H1 (cell line): ENCODE results near the gene CSHL1.

Source experiments
- CHD1 ChIP-seq: IDR thresholded peaks from 2 replicates; pipeline ENCODE4 v1.6.1; 2012; ENCODE audit warnings: low read depth, low read length, improper control_type of control experiment
- CTCF ChIP-seq, 3 experiments: IDR thresholded peaks; 1 replicate in 2 of 3; 2 replicates in 1 of 3; pipeline versions ENCODE4 v1.5.1 to v1.6.1; 2011; ENCODE audit warnings: low read length in 3 of 3, mild to moderate bottlenecking in 3 of 3, inconsistent platforms in 2 of 3, low read depth in 1 of 3, moderate library complexity in 1 of 3; ENCODE audit not compliant: insufficient read depth in 1 of 3; ENCODE audit errors: control extremely low read depth in 1 of 3
- EZH2 ChIP-seq: fragments of 200-600 bp; sonication (generic); IDR thresholded peaks from 2 replicates; pipeline ENCODE4 v1.7.1; 2012; ENCODE audit warnings: low read depth, mild to moderate bottlenecking, moderate library complexity, low read length, inconsistent platforms; ENCODE audit not compliant: severe bottlenecking
- GTF2F1 ChIP-seq: IDR thresholded peaks from 2 replicates; pipeline ENCODE4 v1.6.1; 2012; ENCODE audit warnings: low read depth, low read length, improper control_type of control experiment, borderline replicate concordance
- HDAC2 ChIP-seq, 2 experiments: fragments of 300-600 bp in 1 of 2; sonication (generic) in 1 of 2; IDR thresholded peaks; 2 replicates each; pipeline ENCODE4 v1.6.1; 2011 to 2012; ENCODE audit warnings: low read depth in 2 of 2, low read length in 2 of 2, mild to moderate bottlenecking in 2 of 2, moderate library complexity in 2 of 2, borderline replicate concordance in 1 of 2, inconsistent platforms in 1 of 2
- POLR2A ChIP-seq, 2 experiments: IDR thresholded peaks; 1 replicate in 1 of 2; 2 replicates in 1 of 2; pipeline ENCODE4 v1.6.1; 2011; ENCODE audit warnings: low read depth in 2 of 2, low read length in 2 of 2, mild to moderate bottlenecking in 2 of 2; ENCODE audit errors: control extremely low read depth in 1 of 2
- RAD21 ChIP-seq, 2 experiments: IDR thresholded peaks in 1 of 2; conservative IDR thresholded peaks in 1 of 2; 2 replicates each; pipeline ENCODE4 v1.6.1; 2011; ENCODE audit warnings: low read depth in 2 of 2, low read length in 2 of 2, improper control_type of control experiment in 1 of 2, inconsistent platforms in 1 of 2, mild to moderate bottlenecking in 1 of 2, moderate library complexity in 1 of 2
- RFX5 ChIP-seq: IDR thresholded peaks from 2 replicates; pipeline ENCODE4 v1.6.1; 2011; ENCODE audit warnings: low read depth, low read length, improper control_type of control experiment, borderline replicate concordance
- SIRT6 ChIP-seq: IDR thresholded peaks from one replicate; pipeline ENCODE4 v1.7.1; 2012; ENCODE audit warnings: low read length, inconsistent platforms
- SP1 ChIP-seq: IDR thresholded peaks from 2 replicates; pipeline ENCODE4 v1.6.1; 2011; ENCODE audit warnings: low read depth, low read length
- SUZ12 ChIP-seq: fragments of 200-600 bp; sonication (generic); IDR thresholded peaks from 2 replicates; pipeline ENCODE4 v1.6.1; 2012; ENCODE audit warnings: mild to moderate bottlenecking, inconsistent platforms, low read length, moderate library complexity, mixed read lengths
- TAF1 ChIP-seq: IDR thresholded peaks from 2 replicates; pipeline ENCODE4 v1.6.1; 2011; ENCODE audit warnings: mild to moderate bottlenecking, low read depth, low read length

- TF ChIP-seq CTCF (IDR thresholded peaks at IDR 0.05; ENCODE audit: control extremely low read depth in 1 of 3, insufficient read depth in 1 of 3, low read depth in 1 of 3, low read length in 3 of 3) (no peak), RFX5 (no peak), EZH2 (no peak), HDAC2 (IDR thresholded peaks at IDR 0.05; ENCODE audit: borderline replicate concordance in 1 of 2, low read depth in 2 of 2, low read length in 2 of 2) (no peak), TAF1 (no peak), POLR2A (IDR thresholded peaks at IDR 0.05; ENCODE audit: control extremely low read depth in 1 of 2, low read depth in 2 of 2, low read length in 2 of 2) (no peak), RAD21 (IDR thresholded peaks at IDR 0.05 in 1 of 2, conservative IDR thresholded peaks at IDR 0.05 in 1 of 2; ENCODE audit: low read depth in 2 of 2, low read length in 2 of 2) (no peak), GTF2F1 (no peak), SIRT6 (no peak), SP1 (no peak), SUZ12 (no peak), CHD1 (no peak)
Measured at GRCh38 chr17:63916566-63917185, 5.6 kb upstream of the CSHL1 start.
